ENCODE data around the gene RBFOX2. TPM values are rescaled to one million over a fixed set of nuclear protein-coding genes. Genes with fewer than 3 reads are reported as not detected.

The RBFOX2 gene
- total and polyA plus RNA-seq, 2 donors (not counting 1 experiment from before 2014, with no cell fraction given) = not detected

GRCh38 chr22:35978889-35979288, 49.7 kb downstream of the RBFOX2 start:
- peaks cover 0 to 5% (median 0%) of the 10 kb centered on the region in 4 experiments for H3K27me3 ChIP-seq (replicated peaks in 1 of 4; ENCODE audit: control extremely low read depth in 1 of 4, control insufficient read depth in 3 of 4, insufficient read depth in 4 of 4, low read length in 3 of 4)
- Mint-ChIP-seq H3K4me3 (no peak overlapping the region), H3K4me1 (no peaks in the 10 kb centered on the region), H3K27ac (no peak overlapping the region), H3K27me3 (peaks cover 50% of the 10 kb centered on the region), H3K9me3 (ENCODE audit: insufficient read depth) (no peaks in the 10 kb centered on the region)
- H3K9ac ChIP-seq (ENCODE audit: low read length) = no peak overlapping the region
- DNase-seq (no peak), ATAC-seq (ENCODE audit: low read depth) (no peak)
- no peak overlapping the region for H2AFZ ChIP-seq (ENCODE audit: insufficient read depth, low read depth, low read length, poor library complexity, severe bottlenecking)
- H3K79me2 ChIP-seq (ENCODE audit: control insufficient read depth, insufficient read depth, low read length) = no peaks in the 10 kb centered on the region
- H4K20me1 ChIP-seq (ENCODE audit: control insufficient read depth, insufficient read depth, low read length, poor library complexity, severe bottlenecking) = no peaks in the 10 kb centered on the region
- intact Hi-C loops (cut with micrococcal nuclease) = no loop called here
- TF ChIP-seq EZH2 (IDR thresholded peaks at IDR 0.05; ENCODE audit: borderline replicate concordance, insufficient read depth, low read depth, low read length, poor library complexity, severe bottlenecking) = no peak
- TF ChIP-seq, protein P1, sequence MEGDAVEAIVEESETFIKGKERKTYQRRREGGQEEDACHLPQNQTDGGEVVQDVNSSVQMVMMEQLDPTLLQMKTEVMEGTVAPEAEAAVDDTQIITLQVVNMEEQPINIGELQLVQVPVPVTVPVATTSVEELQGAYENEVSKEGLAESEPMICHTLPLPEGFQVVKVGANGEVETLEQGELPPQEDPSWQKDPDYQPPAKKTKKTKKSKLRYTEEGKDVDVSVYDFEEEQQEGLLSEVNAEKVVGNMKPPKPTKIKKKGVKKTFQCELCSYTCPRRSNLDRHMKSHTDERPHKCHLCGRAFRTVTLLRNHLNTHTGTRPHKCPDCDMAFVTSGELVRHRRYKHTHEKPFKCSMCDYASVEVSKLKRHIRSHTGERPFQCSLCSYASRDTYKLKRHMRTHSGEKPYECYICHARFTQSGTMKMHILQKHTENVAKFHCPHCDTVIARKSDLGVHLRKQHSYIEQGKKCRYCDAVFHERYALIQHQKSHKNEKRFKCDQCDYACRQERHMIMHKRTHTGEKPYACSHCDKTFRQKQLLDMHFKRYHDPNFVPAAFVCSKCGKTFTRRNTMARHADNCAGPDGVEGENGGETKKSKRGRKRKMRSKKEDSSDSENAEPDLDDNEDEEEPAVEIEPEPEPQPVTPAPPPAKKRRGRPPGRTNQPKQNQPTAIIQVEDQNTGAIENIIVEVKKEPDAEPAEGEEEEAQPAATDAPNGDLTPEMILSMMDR (IDR thresholded peaks at IDR 0.05) = no peak
- CTCF ChIA-PET = no interaction called here
- H3K4me3 ChIP-seq (ENCODE audit: control extremely low read depth in 1 of 5, extremely low read depth in 1 of 5, insufficient read depth in 1 of 5, low read depth in 2 of 5, low read length in 4 of 5) = no peak overlapping the region
- H3K27ac ChIP-seq (ENCODE audit: low read length in 2 of 2) = no peak overlapping the region
- POLR2A ChIA-PET = no interaction called here
- 98% methylated on average over 4 of the region's 5 CpGs for WGBS (ENCODE audit: insufficient coverage)
- H3K9me3 ChIP-seq (ENCODE audit: control extremely low read depth in 1 of 3, control insufficient read depth in 2 of 3, insufficient read depth in 1 of 3, low read length in 2 of 3) = no peaks in the 10 kb centered on the region
- H3K36me3 ChIP-seq (replicated peaks in 1 of 2; ENCODE audit: control extremely low read depth in 1 of 2, control insufficient read depth in 1 of 2, extremely low read depth in 1 of 2, insufficient read depth in 2 of 2, low read length in 1 of 2) = no peaks in the 10 kb centered on the region
- no peaks in the 10 kb centered on the region for H3K4me1 ChIP-seq (ENCODE audit: control insufficient read depth in 2 of 2, insufficient read depth in 2 of 2, low read length in 2 of 2)
- H3K4me2 ChIP-seq (replicated peaks; ENCODE audit: low read depth, low read length, poor library complexity, severe bottlenecking) = no peak overlapping the region

DNA sequence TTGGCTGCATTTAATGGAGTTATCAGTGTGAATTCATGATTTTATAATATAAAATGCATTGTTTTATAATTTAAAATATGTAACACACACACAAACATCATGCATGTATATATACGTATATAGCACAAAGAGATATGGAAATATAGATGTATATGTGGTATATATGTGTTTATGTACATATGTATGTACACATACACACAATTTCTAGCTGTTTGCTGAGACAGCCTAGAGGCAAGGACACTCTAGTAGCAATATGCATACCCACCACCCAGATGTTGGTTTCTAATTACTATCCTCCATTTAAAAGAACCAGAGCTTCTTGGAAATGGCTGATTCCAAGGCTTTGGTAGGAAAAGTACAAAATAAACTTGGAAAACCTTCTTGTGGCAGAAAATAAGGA, 50.4 kb downstream of the RBFOX2 start:
- DNase-seq = no peak
- Histone ChIP-seq H3K79me2 (ENCODE audit: control insufficient read depth, insufficient read depth, low read length) (no peaks in the 10 kb centered on the region), H3K9ac (ENCODE audit: low read length) (no peak overlapping the region), H2AFZ (ENCODE audit: insufficient read depth, low read depth, low read length, poor library complexity, severe bottlenecking) (no peak overlapping the region), H4K20me1 (ENCODE audit: control insufficient read depth, insufficient read depth, low read length, poor library complexity, severe bottlenecking) (no peaks in the 10 kb centered on the region), H3K9me3 (ENCODE audit: control extremely low read depth in 1 of 3, control insufficient read depth in 2 of 3, insufficient read depth in 1 of 3, low read length in 2 of 3) (no peaks in the 10 kb centered on the region), H3K4me2 (replicated peaks; ENCODE audit: low read depth, low read length, poor library complexity, severe bottlenecking) (no peak overlapping the region), H3K4me1 (ENCODE audit: control insufficient read depth in 2 of 2, insufficient read depth in 2 of 2, low read length in 2 of 2) (no peaks in the 10 kb centered on the region), H3K27ac (ENCODE audit: low read length in 2 of 2) (no peak overlapping the region), H3K27me3 (replicated peaks in 1 of 4; ENCODE audit: control extremely low read depth in 1 of 4, control insufficient read depth in 3 of 4, insufficient read depth in 4 of 4, low read length in 3 of 4) (peaks cover 0 to 4% (median 0%) of the 10 kb centered on the region in 4 experiments), H3K36me3 (replicated peaks in 1 of 2; ENCODE audit: control extremely low read depth in 1 of 2, control insufficient read depth in 1 of 2, extremely low read depth in 1 of 2, insufficient read depth in 2 of 2, low read length in 1 of 2) (no peaks in the 10 kb centered on the region), H3K4me3 (ENCODE audit: control extremely low read depth in 1 of 5, extremely low read depth in 1 of 5, insufficient read depth in 1 of 5, low read depth in 2 of 5, low read length in 4 of 5) (no peak overlapping the region)
- H3K4me3 Mint-ChIP-seq = no peak overlapping the region
- ChIA-PET CTCF (no interaction called here), POLR2A (no interaction called here)
- no peak for ATAC-seq (ENCODE audit: low read depth)
- H3K27me3 Mint-ChIP-seq = peaks cover 46% of the 10 kb centered on the region
- H3K27ac Mint-ChIP-seq = no peak overlapping the region
- no peaks in the 10 kb centered on the region for H3K9me3 Mint-ChIP-seq (ENCODE audit: insufficient read depth)
- TF ChIP-seq, protein P1 (IDR thresholded peaks at IDR 0.05) = no peak
- TF ChIP-seq EZH2 (IDR thresholded peaks at IDR 0.05; ENCODE audit: borderline replicate concordance, insufficient read depth, low read depth, low read length, poor library complexity, severe bottlenecking) = no peak
- intact Hi-C loops (cut with micrococcal nuclease) = no loop called here
- WGBS (ENCODE audit: insufficient coverage) = no CpG with 5 or more reads among the region's 1 CpG
- no peaks in the 10 kb centered on the region for H3K4me1 Mint-ChIP-seq

All from B cell (primary cell).